Stimulated activated CD8-positive, alpha-beta memory T cell treated with anti-CD3 and anti-CD28 coated beads, Interleukin-7, amount 100 ng/mL, for 48 hours (primary cell): ENCODE results near the gene PAIP2B.

Experiments
- DNase-seq, 2 donors: peaks; one replicate each; pipeline ENCODE4 v3.0.0-alpha.2; 2020; ENCODE audit warnings: low read depth in 1 of 2; ENCODE audit errors: extremely low read depth in 1 of 2

PAIP2B gene

DNA sequence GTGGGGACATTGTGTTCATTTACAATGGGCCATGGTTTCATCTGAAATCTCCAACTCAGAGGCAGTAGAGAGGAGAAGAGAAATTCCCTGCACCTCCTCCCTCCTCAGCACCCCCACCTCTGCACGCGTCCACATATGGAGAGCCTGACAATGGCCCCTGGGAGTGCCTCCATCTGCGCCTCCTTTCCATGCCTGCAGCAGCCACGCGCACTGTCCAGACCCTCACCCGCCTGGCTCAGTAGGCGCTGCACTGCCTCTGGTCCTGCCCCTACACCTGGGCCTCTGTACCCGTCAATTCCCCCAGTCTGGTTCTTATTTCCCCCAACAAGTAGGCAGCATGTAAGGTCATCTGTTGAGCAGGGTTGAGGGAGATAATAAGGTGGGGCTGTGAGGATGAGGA is 72.6 kb downstream of the PAIP2B start:
- DNase-seq: no peak

GRCh38 chr2:71153585-71154224 is 73.2 kb downstream of the PAIP2B start:
- DNase-seq: no peak

- no peak for DNase-seq
Measured at GRCh38 chr2:71151620-71152019, 75.3 kb downstream of the PAIP2B start.

GRCh38 chr2:71150082-71150816 is 76.7 kb downstream of the PAIP2B start:
- DNase-seq: no peak

GRCh38 chr2:71148506-71149063 is 78.3 kb downstream of the PAIP2B start:
- DNase-seq: no peak

DNA sequence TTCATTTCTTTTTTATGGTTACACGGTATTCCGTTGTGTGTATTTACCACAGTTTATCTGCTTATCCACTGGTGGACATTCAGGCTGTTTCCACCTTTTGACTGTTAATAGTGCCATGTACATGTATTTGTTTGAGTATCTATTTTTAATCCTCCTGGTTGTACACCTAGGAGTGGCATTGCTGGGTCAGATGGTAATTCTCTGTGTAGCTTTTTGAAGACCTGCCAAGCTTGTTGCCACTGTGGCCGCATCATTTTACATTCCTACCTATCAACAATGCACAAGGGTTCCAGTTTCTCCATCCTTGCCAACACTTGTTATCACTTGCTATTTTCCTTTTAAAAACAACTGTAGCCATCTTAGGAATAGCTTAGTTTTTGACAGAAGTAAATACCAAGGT is 83.1 kb downstream of the PAIP2B start:
- no peak for DNase-seq

DNA sequence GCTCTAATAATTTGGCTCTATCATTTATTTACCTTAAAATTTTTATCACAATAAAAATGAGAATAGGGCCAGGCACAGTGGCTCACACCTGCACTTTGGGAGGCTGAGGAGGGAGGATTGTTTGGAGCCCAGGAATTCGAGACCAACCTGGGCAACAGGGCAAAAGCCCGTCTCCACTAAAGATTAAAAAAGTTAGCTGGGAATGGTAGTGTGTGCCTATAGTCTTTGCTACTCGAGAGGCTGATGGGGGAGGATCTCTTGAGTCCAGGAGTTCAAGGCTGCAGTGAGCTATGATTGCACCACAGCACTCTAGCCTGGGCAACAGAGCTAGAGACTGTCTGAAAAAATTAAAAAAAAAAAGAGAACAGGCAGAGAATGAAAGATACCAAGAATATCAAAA is 90.7 kb downstream of the PAIP2B start:
- no peak for DNase-seq

- no peak for DNase-seq
Measured at GRCh38 chr2:71133603-71134002, 93.3 kb downstream of the PAIP2B start.
